Caco-2 (cell line): ENCODE data around the gene IQCN. TPM values are rescaled to one million over a fixed set of nuclear protein-coding genes. Genes with fewer than 3 reads are reported as not detected.

ENCODE experiments used
- BruUV-seq: library from RNA; stranded (reverse); fragments of 400-500 nt; replicated peaks from 2 replicates; lab custom pipeline; 2021; lab: Mats Ljungman, UMichigan
- CTCF ChIA-PET: fragments of 300-600 bp; sonication (Branson Sonifier 250); formaldehyde crosslinking; loops from one replicate; lab custom pipeline; 2022; ENCODE audit warnings: antibody characterized with exemption; lab: Charles Lee
- POLR2A ChIA-PET: fragments of 300-600 bp; sonication (Branson Sonifier 250); formaldehyde crosslinking; loops from one replicate; lab custom pipeline; 2022; ENCODE audit warnings: antibody characterized with exemption; lab: Charles Lee
- DNase-seq, 2 experiments: peaks; one replicate each; pipeline versions ENCODE4 v3.0.0 to v3.0.0-alpha.2; 2020 to 2022
- H3K27me3 ChIP-seq: replicated peaks from 2 replicates; pipeline ENCODE4 v1.6.0; 2011; ENCODE audit warnings: low read length; ENCODE audit not compliant: control insufficient read depth, insufficient read depth
- H3K36me3 ChIP-seq: 2 replicates; pipeline ENCODE4 v1.5.1; 2011; ENCODE audit warnings: low read length; ENCODE audit not compliant: control insufficient read depth, insufficient read depth
- H3K4me1 ChIP-seq: fragments of 250-450 bp; sonication (Bioruptor Pico); 2 replicates; pipeline ENCODE4 v1.5.1; 2020; ENCODE audit warnings: mild to moderate bottlenecking
- H3K4me3 ChIP-seq: 2 replicates; pipeline ENCODE4 v1.5.1; 2011; ENCODE audit warnings: low read depth, mild to moderate bottlenecking, control low read depth, low read length
- H3K9me3 ChIP-seq: fragments of 250-450 bp; sonication (Bioruptor Pico); 2 replicates; pipeline ENCODE4 v1.5.1; 2020; ENCODE audit warnings: mild to moderate bottlenecking, moderate library complexity
- H3K27ac Mint-ChIP-seq: one replicate; pipeline ENCODE4 v1.8.0; 2022; ENCODE audit warnings: mixed read lengths; ENCODE audit not compliant: unreplicated experiment
- H3K27me3 Mint-ChIP-seq: one replicate; pipeline ENCODE4 v1.8.0; 2022; ENCODE audit warnings: mixed read lengths; ENCODE audit not compliant: insufficient read depth, unreplicated experiment
- H3K36me3 Mint-ChIP-seq: one replicate; pipeline ENCODE4 v1.8.0; 2022; ENCODE audit warnings: mild to moderate bottlenecking, mixed read lengths; ENCODE audit not compliant: insufficient read depth, unreplicated experiment
- H3K4me1 Mint-ChIP-seq: one replicate; pipeline ENCODE4 v1.8.0; 2022; ENCODE audit warnings: low read depth, mixed read lengths; ENCODE audit not compliant: unreplicated experiment
- H3K4me3 Mint-ChIP-seq: one replicate; pipeline ENCODE4 v1.8.0; 2022; ENCODE audit warnings: mild to moderate bottlenecking, moderate library complexity, mixed read lengths; ENCODE audit not compliant: unreplicated experiment
- H3K9me3 Mint-ChIP-seq: one replicate; pipeline ENCODE4 v1.8.0; 2022; ENCODE audit warnings: mixed read lengths; ENCODE audit not compliant: unreplicated experiment
- intact Hi-C: fragments of 100-400 bp; cut with micrococcal nuclease; formaldehyde crosslinking; loops from one replicate; pipeline ENCODE4 v1.10.0; 2022; ENCODE audit not compliant: unreplicated experiment
- total RNA-seq: library from RNA; stranded (reverse); gene quantifications from 2 replicates; pipeline ENCODE4 v1.2.3, GENCODE V29; 2022
- TF ChIP-seq, protein P1 (sequence below), 2 experiments: fragments of 200-600 bp in 1 of 2; IDR thresholded peaks; 1 replicate in 1 of 2; 2 replicates in 1 of 2; pipeline versions ENCODE4 v1.5.1 to v1.8.0; 2011 to 2022; ENCODE audit warnings: antibody characterized with exemption in 1 of 2, control low read depth in 1 of 2, inconsistent platforms in 1 of 2, low read depth in 1 of 2, low read length in 1 of 2, mild to moderate bottlenecking in 1 of 2, moderate library complexity in 1 of 2; ENCODE audit not compliant: insufficient read depth in 1 of 2, severe bottlenecking in 1 of 2, unreplicated experiment in 1 of 2

Gene IQCN
- total RNA-seq, 1 experiment from 2014 or later, result 2.1 TPM

DNA sequence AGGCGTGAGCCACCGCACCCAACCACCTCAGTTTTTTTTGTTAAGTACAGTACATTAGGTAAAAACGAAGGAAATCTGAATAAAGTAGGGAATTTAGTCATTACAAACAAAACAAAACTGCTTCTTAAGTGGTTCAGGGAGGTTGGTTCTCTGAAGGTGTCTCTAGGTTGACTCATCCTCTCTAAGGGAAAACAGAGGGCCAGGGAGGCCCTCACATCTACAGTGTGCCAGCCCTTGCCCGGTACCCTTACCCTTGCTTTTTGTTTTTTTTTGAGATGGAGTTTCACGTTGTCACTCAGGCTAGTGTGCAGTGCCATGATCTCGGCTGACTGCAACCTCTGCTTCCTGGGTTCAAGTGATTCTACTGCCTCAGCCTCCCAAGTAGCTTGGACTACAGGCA, 24.3 kb upstream of the IQCN start:
- intact Hi-C loops, result no loop called here
- H3K36me3 ChIP-seq, result no peaks in the 10 kb centered on the region
- Mint-ChIP-seq H3K4me3 (no peak overlapping the region), H3K27me3 (no peaks in the 10 kb centered on the region), H3K27ac (no peak overlapping the region), H3K9me3 (no peaks in the 10 kb centered on the region), H3K4me1 (peaks cover 5% of the 10 kb centered on the region), H3K36me3 (peaks cover 12% of the 10 kb centered on the region)
- ChIA-PET CTCF (no interaction called here), POLR2A (no interaction called here)
- H3K4me1 ChIP-seq, result peaks cover 16% of the 10 kb centered on the region
- no peaks in the 10 kb centered on the region for H3K9me3 ChIP-seq
- BruUV-seq, result no TSS peak
- no peak for DNase-seq
- H3K27me3 ChIP-seq, result no peaks in the 10 kb centered on the region
- TF ChIP-seq, protein P1, sequence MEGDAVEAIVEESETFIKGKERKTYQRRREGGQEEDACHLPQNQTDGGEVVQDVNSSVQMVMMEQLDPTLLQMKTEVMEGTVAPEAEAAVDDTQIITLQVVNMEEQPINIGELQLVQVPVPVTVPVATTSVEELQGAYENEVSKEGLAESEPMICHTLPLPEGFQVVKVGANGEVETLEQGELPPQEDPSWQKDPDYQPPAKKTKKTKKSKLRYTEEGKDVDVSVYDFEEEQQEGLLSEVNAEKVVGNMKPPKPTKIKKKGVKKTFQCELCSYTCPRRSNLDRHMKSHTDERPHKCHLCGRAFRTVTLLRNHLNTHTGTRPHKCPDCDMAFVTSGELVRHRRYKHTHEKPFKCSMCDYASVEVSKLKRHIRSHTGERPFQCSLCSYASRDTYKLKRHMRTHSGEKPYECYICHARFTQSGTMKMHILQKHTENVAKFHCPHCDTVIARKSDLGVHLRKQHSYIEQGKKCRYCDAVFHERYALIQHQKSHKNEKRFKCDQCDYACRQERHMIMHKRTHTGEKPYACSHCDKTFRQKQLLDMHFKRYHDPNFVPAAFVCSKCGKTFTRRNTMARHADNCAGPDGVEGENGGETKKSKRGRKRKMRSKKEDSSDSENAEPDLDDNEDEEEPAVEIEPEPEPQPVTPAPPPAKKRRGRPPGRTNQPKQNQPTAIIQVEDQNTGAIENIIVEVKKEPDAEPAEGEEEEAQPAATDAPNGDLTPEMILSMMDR (IDR thresholded peaks at IDR 0.05; ENCODE audit: insufficient read depth in 1 of 2, low read depth in 1 of 2, low read length in 1 of 2, severe bottlenecking in 1 of 2, unreplicated experiment in 1 of 2), result no peak
- no peak overlapping the region for H3K4me3 ChIP-seq

DNA sequence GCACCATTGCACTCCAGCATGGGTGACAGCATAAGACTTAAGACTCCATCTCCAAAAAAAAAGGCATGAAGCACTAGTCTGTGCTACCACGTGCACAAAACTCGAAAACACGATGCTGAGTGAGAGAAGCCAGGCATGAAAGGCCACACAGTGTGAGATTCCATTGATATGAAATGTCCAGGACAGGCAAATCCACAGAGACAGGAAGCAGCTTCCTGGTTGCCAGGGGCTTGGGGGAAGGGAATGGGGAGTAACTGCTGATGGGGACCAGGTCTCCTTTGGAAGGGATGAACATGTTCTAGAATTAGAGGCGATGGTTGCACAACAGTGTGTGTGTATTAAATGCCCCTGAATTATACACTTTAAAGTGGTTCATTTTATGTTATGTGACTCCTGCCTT, 23.1 kb upstream of the IQCN start:
- DNase-seq, result no peak
- H3K36me3 ChIP-seq, result no peaks in the 10 kb centered on the region
- no peaks in the 10 kb centered on the region for H3K27me3 Mint-ChIP-seq
- H3K4me3 Mint-ChIP-seq, result no peak overlapping the region
- TF ChIP-seq, protein P1 (IDR thresholded peaks at IDR 0.05; ENCODE audit: insufficient read depth in 1 of 2, low read depth in 1 of 2, low read length in 1 of 2, severe bottlenecking in 1 of 2, unreplicated experiment in 1 of 2), result no peak
- ChIA-PET CTCF (no interaction called here), POLR2A (no interaction called here)
- no TSS peak for BruUV-seq
- peaks cover 7% of the 10 kb centered on the region for H3K36me3 Mint-ChIP-seq
- H3K4me3 ChIP-seq, result no peak overlapping the region
- no peaks in the 10 kb centered on the region for H3K4me1 Mint-ChIP-seq
- H3K27ac Mint-ChIP-seq, result no peak overlapping the region
- H3K9me3 ChIP-seq, result no peaks in the 10 kb centered on the region
- no peaks in the 10 kb centered on the region for H3K9me3 Mint-ChIP-seq
- H3K4me1 ChIP-seq, result peaks cover 24% of the 10 kb centered on the region
- H3K27me3 ChIP-seq, result no peaks in the 10 kb centered on the region
- intact Hi-C loops, result no loop called here

DNA sequence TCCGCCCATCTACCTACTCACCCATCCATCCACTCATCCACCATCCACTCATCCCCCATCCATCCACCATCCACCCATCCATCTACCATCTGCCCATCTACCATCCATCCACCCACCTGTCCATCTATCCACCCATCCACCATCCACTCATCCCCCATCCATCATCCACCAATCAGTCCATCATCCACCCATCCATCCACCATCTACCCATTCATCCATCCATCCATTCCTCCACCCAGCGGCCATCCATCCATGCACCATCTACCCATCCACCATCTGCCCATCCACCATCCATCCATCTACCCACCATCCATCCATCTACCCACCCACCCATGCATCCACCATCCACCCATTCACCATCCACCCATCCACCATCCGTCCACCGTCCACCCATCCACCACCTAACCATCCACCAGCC, 20.8 kb upstream of the IQCN start:
- no peak for DNase-seq
- no TSS peak for BruUV-seq
- TF ChIP-seq, protein P1 (IDR thresholded peaks at IDR 0.05; ENCODE audit: insufficient read depth in 1 of 2, low read depth in 1 of 2, low read length in 1 of 2, severe bottlenecking in 1 of 2, unreplicated experiment in 1 of 2), result no peak
- Histone ChIP-seq H3K36me3 (no peaks in the 10 kb centered on the region), H3K9me3 (no peaks in the 10 kb centered on the region), H3K27me3 (no peaks in the 10 kb centered on the region), H3K4me1 (peaks cover 18% of the 10 kb centered on the region), H3K4me3 (no peak overlapping the region)
- intact Hi-C loops, result no loop called here
- H3K36me3 Mint-ChIP-seq, result peaks cover 7% of the 10 kb centered on the region
- H3K27me3 Mint-ChIP-seq, result no peaks in the 10 kb centered on the region
- ChIA-PET POLR2A (no interaction called here), CTCF (no interaction called here)
- peaks cover 7% of the 10 kb centered on the region for H3K4me1 Mint-ChIP-seq
- H3K27ac Mint-ChIP-seq, result peak overlapping the region; percentile 75
- H3K9me3 Mint-ChIP-seq, result no peaks in the 10 kb centered on the region
- no peak overlapping the region for H3K4me3 Mint-ChIP-seq
